ENCODE results near the gene RAPGEF1.
A peak's percentile ranks its signal among the peaks of the same experiment; 100 is the strongest.

RAPGEF1 gene

GRCh38 chr9:131639769-131640437 is 100.0 kb downstream of the RAPGEF1 start:
- TF ChIP-seq ZBTB7A (IDR thresholded peaks at IDR 0.05; ENCODE audit: low read depth), result no peak
- TF ChIP-seq RAD21 (IDR thresholded peaks at IDR 0.05; ENCODE audit: low read depth), result no peak
- no peak for TF ChIP-seq YY1 (IDR thresholded peaks at IDR 0.05; ENCODE audit: low read depth)
- no peak for TF ChIP-seq NFIC (IDR thresholded peaks at IDR 0.05)
- TF ChIP-seq EP300 (IDR thresholded peaks at IDR 0.05; ENCODE audit: borderline replicate concordance), result no peak
- no peak for TF ChIP-seq MAX (IDR thresholded peaks at IDR 0.05)
- TF ChIP-seq TCF12 (IDR thresholded peaks at IDR 0.05; ENCODE audit: low read depth), result no peak
- no peak for TF ChIP-seq FOXM1 (IDR thresholded peaks at IDR 0.05; ENCODE audit: borderline replicate concordance, low read depth)
- no peak for TF ChIP-seq REST (IDR thresholded peaks at IDR 0.05; ENCODE audit: low read depth)
- TF ChIP-seq CREB1 (IDR thresholded peaks at IDR 0.05; ENCODE audit: low read depth), result no peak
- no peak for TF ChIP-seq CEBPB (IDR thresholded peaks at IDR 0.05)
- no peak for TF ChIP-seq EGR1 (IDR thresholded peaks at IDR 0.05)
- no peak for TF ChIP-seq TAF1 (IDR thresholded peaks at IDR 0.05; ENCODE audit: low read depth)
- no peak for TF ChIP-seq USF1 (IDR thresholded peaks at IDR 0.05)
- no peak for TF ChIP-seq TEAD4 (IDR thresholded peaks at IDR 0.05)

- TF ChIP-seq CREB1 (IDR thresholded peaks at IDR 0.05; ENCODE audit: low read depth), result no peak
These were observed 103.3 kb downstream of the RAPGEF1 start for GRCh38 chr9:131636593-131636992.

GRCh38 chr9:131635892-131636291 is 104.0 kb downstream of the RAPGEF1 start:
- TF ChIP-seq EGR1 (IDR thresholded peaks at IDR 0.05) (no peak), RAD21 (IDR thresholded peaks at IDR 0.05; ENCODE audit: low read depth) (no peak), EP300 (IDR thresholded peaks at IDR 0.05; ENCODE audit: borderline replicate concordance) (no peak), CEBPB (IDR thresholded peaks at IDR 0.05) (no peak), TEAD4 (IDR thresholded peaks at IDR 0.05) (no peak), CREB1 (IDR thresholded peaks at IDR 0.05; ENCODE audit: low read depth) (no peak), ZBTB7A (IDR thresholded peaks at IDR 0.05; ENCODE audit: low read depth) (no peak), MAX (IDR thresholded peaks at IDR 0.05) (no peak)

- no peak for TF ChIP-seq REST (IDR thresholded peaks at IDR 0.05; ENCODE audit: low read depth)
- TF ChIP-seq NFIC (IDR thresholded peaks at IDR 0.05), result no peak
- TF ChIP-seq CREB1 (IDR thresholded peaks at IDR 0.05; ENCODE audit: low read depth), result peak; percentile 30; the same call in 1 of the 2 replicates
- TF ChIP-seq TEAD4 (IDR thresholded peaks at IDR 0.05), result no peak
- no peak for TF ChIP-seq FOXM1 (IDR thresholded peaks at IDR 0.05; ENCODE audit: borderline replicate concordance, low read depth)
- TF ChIP-seq CEBPB (IDR thresholded peaks at IDR 0.05), result peak; percentile 74; the same call in 1 of the 2 replicates
- no peak for TF ChIP-seq USF1 (IDR thresholded peaks at IDR 0.05)
- TF ChIP-seq ZBTB7A (IDR thresholded peaks at IDR 0.05; ENCODE audit: low read depth), result no peak
- peak; percentile 43; the same call in 1 of the 2 replicates for TF ChIP-seq MAX (IDR thresholded peaks at IDR 0.05)
- TF ChIP-seq TAF1 (IDR thresholded peaks at IDR 0.05; ENCODE audit: low read depth), result no peak
- TF ChIP-seq RAD21 (IDR thresholded peaks at IDR 0.05; ENCODE audit: low read depth), result peak; percentile 23; the same call in 1 of the 2 replicates
- no peak; the same call in 1 of the 2 replicates for TF ChIP-seq EP300 (IDR thresholded peaks at IDR 0.05; ENCODE audit: borderline replicate concordance)
These were observed 104.6 kb downstream of the RAPGEF1 start for GRCh38 chr9:131635285-131635684.

- TF ChIP-seq CEBPB (IDR thresholded peaks at IDR 0.05), result no peak
- no peak; the same call in 1 of the 2 replicates for TF ChIP-seq MAX (IDR thresholded peaks at IDR 0.05)
- TF ChIP-seq FOXM1 (IDR thresholded peaks at IDR 0.05; ENCODE audit: borderline replicate concordance, low read depth), result no peak
- peak; percentile 81 for TF ChIP-seq NFIC (IDR thresholded peaks at IDR 0.05)
- TF ChIP-seq YY1 (IDR thresholded peaks at IDR 0.05; ENCODE audit: low read depth), result no peak
- TF ChIP-seq TCF12 (IDR thresholded peaks at IDR 0.05; ENCODE audit: low read depth), result peak; percentile 40; the same call in 1 of the 2 replicates
- TF ChIP-seq EP300 (IDR thresholded peaks at IDR 0.05; ENCODE audit: borderline replicate concordance), result 0 out of 2 replicates have a peak, but pooled peaks have one; percentile 22
These were observed 106.3 kb downstream of the RAPGEF1 start for GRCh38 chr9:131633491-131634031.
